ENCODE data around the gene CNDP1. TPM values are rescaled to one million over a fixed set of nuclear protein-coding genes. Genes with fewer than 3 reads are reported as not detected.

CNDP1 gene
- polyA plus RNA-seq, 1 donor from 2014 or later = 2.1 TPM

DNA sequence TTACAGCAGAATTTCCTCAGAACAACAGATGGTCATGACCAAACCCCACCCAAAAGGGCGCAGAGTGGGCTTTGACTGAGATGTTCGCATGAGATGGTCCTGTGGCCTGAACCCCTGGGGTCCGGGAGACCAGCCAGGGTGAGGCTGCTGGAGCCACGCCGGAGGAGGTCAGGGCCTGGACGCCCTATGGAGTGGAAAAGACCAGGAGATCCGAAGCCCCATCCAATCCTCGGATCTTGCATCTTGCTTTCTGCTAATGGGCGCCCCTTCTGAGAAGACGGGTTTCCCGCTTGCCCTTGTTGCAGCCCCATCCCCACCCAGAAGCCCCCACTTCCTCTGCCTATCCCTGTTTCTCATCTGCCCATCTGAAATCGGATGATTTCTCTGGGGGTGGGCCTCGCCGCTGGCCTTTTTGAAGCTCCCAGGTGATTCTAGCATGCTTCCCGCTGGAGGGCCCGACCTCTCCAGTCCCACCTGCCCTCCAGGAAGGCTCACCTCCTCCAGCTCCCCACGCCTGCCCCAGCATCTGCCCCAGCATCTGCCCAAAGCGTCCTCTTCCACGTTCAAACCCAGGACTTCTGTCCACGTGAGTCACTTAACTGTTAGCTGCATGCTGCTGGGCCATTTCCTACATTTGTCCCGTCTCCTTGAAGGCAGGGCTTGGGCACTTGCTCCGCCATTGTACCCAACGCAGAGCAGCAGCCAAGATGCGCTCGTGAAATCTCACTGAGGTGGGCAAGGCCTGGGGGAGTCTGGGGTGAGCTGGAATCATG, 4.3 kb upstream of the CNDP1 start:
- Histone ChIP-seq H3K9me2 (ENCODE audit: insufficient read depth, low read length) (no peaks in the 10 kb centered on the region), H3K4me3 (ENCODE audit: low read length) (no peak overlapping the region), H3F3A (ENCODE audit: insufficient read depth, low read length, poor library complexity, severe bottlenecking) (no peaks in the 10 kb centered on the region), H2AFZ (ENCODE audit: low read depth, low read length) (no peak overlapping the region), H3K27ac (ENCODE audit: low read length) (no peak overlapping the region), H3K9ac (ENCODE audit: low read length) (no peak overlapping the region), H3K79me2 (replicated peaks; ENCODE audit: insufficient read depth, low read length) (no peaks in the 10 kb centered on the region), H3K27me3 (ENCODE audit: insufficient read depth, low read depth, low read length) (no peaks in the 10 kb centered on the region), H3K36me3 (ENCODE audit: insufficient read depth, low read length) (no peaks in the 10 kb centered on the region), H3K9me3 (ENCODE audit: low read length) (no peaks in the 10 kb centered on the region), H4K20me1 (ENCODE audit: insufficient read depth) (no peaks in the 10 kb centered on the region), H3K4me2 (ENCODE audit: low read length) (no peak overlapping the region)
- TF ChIP-seq TAF1 (IDR thresholded peaks at IDR 0.05; ENCODE audit: low read depth) (no peak), MXI1 (conservative IDR thresholded peaks at IDR 0.05; ENCODE audit: poor library complexity, severe bottlenecking) (no peak), SMC3 (conservative IDR thresholded peaks at IDR 0.05; ENCODE audit: poor library complexity) (no peak)

DNA sequence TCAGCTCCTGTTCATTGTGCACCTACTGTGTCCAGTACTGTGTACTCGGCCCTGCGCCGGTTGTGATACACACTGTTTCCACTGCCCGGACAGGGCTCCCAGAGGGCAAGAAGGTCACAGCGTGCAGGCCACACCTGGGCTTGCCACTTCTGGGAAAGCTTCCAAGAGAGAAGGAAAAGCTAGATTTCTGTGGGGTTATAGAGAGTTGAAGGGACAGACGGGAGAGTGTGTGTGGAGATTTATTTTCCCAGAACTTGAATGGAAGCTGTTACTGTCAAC, 3.8 kb upstream of the CNDP1 start:
- no peaks in the 10 kb centered on the region for H3K9me2 ChIP-seq (ENCODE audit: insufficient read depth, low read length)
- H3K4me3 ChIP-seq (ENCODE audit: low read length) = no peak overlapping the region
- H3K79me2 ChIP-seq (replicated peaks; ENCODE audit: insufficient read depth, low read length) = no peaks in the 10 kb centered on the region
- no peak overlapping the region for H3K27ac ChIP-seq (ENCODE audit: low read length)
- H3K9me3 ChIP-seq (ENCODE audit: low read length) = no peaks in the 10 kb centered on the region
- H3K36me3 ChIP-seq (ENCODE audit: insufficient read depth, low read length) = no peaks in the 10 kb centered on the region
- H3K9ac ChIP-seq (ENCODE audit: low read length) = no peak overlapping the region
- no peak overlapping the region for H3K4me2 ChIP-seq (ENCODE audit: low read length)
- TF ChIP-seq MXI1 (conservative IDR thresholded peaks at IDR 0.05; ENCODE audit: poor library complexity, severe bottlenecking) (no peak), SMC3 (conservative IDR thresholded peaks at IDR 0.05; ENCODE audit: poor library complexity) (no peak), TAF1 (IDR thresholded peaks at IDR 0.05; ENCODE audit: low read depth) (no peak), EZH2 (IDR thresholded peaks at IDR 0.05; ENCODE audit: borderline replicate concordance, insufficient read depth, low read length, poor library complexity, severe bottlenecking) (no peak), POLR2AphosphoS5 (IDR thresholded peaks at IDR 0.05) (no peak)
- TF ChIP-seq, protein P1, sequence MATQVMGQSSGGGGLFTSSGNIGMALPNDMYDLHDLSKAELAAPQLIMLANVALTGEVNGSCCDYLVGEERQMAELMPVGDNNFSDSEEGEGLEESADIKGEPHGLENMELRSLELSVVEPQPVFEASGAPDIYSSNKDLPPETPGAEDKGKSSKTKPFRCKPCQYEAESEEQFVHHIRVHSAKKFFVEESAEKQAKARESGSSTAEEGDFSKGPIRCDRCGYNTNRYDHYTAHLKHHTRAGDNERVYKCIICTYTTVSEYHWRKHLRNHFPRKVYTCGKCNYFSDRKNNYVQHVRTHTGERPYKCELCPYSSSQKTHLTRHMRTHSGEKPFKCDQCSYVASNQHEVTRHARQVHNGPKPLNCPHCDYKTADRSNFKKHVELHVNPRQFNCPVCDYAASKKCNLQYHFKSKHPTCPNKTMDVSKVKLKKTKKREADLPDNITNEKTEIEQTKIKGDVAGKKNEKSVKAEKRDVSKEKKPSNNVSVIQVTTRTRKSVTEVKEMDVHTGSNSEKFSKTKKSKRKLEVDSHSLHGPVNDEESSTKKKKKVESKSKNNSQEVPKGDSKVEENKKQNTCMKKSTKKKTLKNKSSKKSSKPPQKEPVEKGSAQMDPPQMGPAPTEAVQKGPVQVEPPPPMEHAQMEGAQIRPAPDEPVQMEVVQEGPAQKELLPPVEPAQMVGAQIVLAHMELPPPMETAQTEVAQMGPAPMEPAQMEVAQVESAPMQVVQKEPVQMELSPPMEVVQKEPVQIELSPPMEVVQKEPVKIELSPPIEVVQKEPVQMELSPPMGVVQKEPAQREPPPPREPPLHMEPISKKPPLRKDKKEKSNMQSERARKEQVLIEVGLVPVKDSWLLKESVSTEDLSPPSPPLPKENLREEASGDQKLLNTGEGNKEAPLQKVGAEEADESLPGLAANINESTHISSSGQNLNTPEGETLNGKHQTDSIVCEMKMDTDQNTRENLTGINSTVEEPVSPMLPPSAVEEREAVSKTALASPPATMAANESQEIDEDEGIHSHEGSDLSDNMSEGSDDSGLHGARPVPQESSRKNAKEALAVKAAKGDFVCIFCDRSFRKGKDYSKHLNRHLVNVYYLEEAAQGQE (IDR thresholded peaks at IDR 0.05; ENCODE audit: borderline replicate concordance) = no peak
- H3K27me3 ChIP-seq (ENCODE audit: insufficient read depth, low read depth, low read length) = no peaks in the 10 kb centered on the region
- H4K20me1 ChIP-seq (ENCODE audit: insufficient read depth) = no peaks in the 10 kb centered on the region
- H2AFZ ChIP-seq (ENCODE audit: low read depth, low read length) = no peak overlapping the region
- H3F3A ChIP-seq (ENCODE audit: insufficient read depth, low read length, poor library complexity, severe bottlenecking) = no peaks in the 10 kb centered on the region

DNA sequence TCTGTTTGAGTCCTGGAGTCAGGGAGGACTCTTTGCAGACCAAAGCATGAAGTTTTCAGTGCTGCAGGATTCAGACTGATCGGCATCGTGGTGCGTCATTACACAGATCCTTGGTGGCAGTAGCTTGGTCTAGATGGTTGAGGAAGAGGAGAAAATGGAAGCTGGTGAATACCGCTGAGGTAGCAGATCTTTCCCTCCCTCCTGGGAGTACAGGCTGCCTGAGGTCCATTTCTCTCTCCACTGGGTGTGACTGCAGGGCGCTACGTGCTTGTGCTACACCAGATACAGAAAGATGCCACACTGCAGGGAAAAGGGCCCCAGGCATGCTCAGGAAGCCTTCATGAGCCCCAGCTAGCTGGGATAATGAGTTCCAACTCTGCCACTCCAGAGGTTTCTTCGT, 3.3 kb upstream of the CNDP1 start:
- H3K27ac ChIP-seq (ENCODE audit: low read length) = no peak overlapping the region
- H3K4me3 ChIP-seq (ENCODE audit: low read length) = no peak overlapping the region

More for the DNA sequence above, 3.3 kb upstream of the CNDP1 start:
- no peak overlapping the region for H3K4me2 ChIP-seq (ENCODE audit: low read length)
- H4K20me1 ChIP-seq (ENCODE audit: insufficient read depth) = no peaks in the 10 kb centered on the region
- H3K9me3 ChIP-seq (ENCODE audit: low read length) = no peaks in the 10 kb centered on the region
- no peaks in the 10 kb centered on the region for H3K9me2 ChIP-seq (ENCODE audit: insufficient read depth, low read length)
- H2AFZ ChIP-seq (ENCODE audit: low read depth, low read length) = no peak overlapping the region
- no peak for TF ChIP-seq EZH2 (IDR thresholded peaks at IDR 0.05; ENCODE audit: borderline replicate concordance, insufficient read depth, low read length, poor library complexity, severe bottlenecking)
- no peak for TF ChIP-seq SMC3 (conservative IDR thresholded peaks at IDR 0.05; ENCODE audit: poor library complexity)
- TF ChIP-seq EP300 (conservative IDR thresholded peaks at IDR 0.05; ENCODE audit: poor library complexity, severe bottlenecking) = no peak
- TF ChIP-seq POLR2AphosphoS5 (IDR thresholded peaks at IDR 0.05) = no peak
- TF ChIP-seq RAD21 (conservative IDR thresholded peaks at IDR 0.05) = no peak
- TF ChIP-seq, protein P2, sequence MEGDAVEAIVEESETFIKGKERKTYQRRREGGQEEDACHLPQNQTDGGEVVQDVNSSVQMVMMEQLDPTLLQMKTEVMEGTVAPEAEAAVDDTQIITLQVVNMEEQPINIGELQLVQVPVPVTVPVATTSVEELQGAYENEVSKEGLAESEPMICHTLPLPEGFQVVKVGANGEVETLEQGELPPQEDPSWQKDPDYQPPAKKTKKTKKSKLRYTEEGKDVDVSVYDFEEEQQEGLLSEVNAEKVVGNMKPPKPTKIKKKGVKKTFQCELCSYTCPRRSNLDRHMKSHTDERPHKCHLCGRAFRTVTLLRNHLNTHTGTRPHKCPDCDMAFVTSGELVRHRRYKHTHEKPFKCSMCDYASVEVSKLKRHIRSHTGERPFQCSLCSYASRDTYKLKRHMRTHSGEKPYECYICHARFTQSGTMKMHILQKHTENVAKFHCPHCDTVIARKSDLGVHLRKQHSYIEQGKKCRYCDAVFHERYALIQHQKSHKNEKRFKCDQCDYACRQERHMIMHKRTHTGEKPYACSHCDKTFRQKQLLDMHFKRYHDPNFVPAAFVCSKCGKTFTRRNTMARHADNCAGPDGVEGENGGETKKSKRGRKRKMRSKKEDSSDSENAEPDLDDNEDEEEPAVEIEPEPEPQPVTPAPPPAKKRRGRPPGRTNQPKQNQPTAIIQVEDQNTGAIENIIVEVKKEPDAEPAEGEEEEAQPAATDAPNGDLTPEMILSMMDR (IDR thresholded peaks at IDR 0.05; ENCODE audit: poor library complexity, severe bottlenecking) = no peak
- TF ChIP-seq MXI1 (conservative IDR thresholded peaks at IDR 0.05; ENCODE audit: poor library complexity, severe bottlenecking) = no peak
- TF ChIP-seq, protein P1 (IDR thresholded peaks at IDR 0.05; ENCODE audit: borderline replicate concordance) = no peak
- TF ChIP-seq TAF1 (IDR thresholded peaks at IDR 0.05; ENCODE audit: low read depth) = no peak
- H3K9ac ChIP-seq (ENCODE audit: low read length) = no peak overlapping the region
- no peaks in the 10 kb centered on the region for H3K79me2 ChIP-seq (replicated peaks; ENCODE audit: insufficient read depth, low read length)
- no peaks in the 10 kb centered on the region for H3F3A ChIP-seq (ENCODE audit: insufficient read depth, low read length, poor library complexity, severe bottlenecking)
- H3K36me3 ChIP-seq (ENCODE audit: insufficient read depth, low read length) = no peaks in the 10 kb centered on the region
- H3K27me3 ChIP-seq (ENCODE audit: insufficient read depth, low read depth, low read length) = no peaks in the 10 kb centered on the region
